HFF-Myc (cell line): ENCODE results near the gene MYO3B.

Experiments used
- DNase-seq: peaks from one replicate; pipeline ENCODE4 v3.0.0-alpha.2; 2011; ENCODE audit warnings: low read depth; ENCODE audit errors: extremely low read depth
- H3K4me3 ChIP-seq: replicated peaks from 2 replicates; pipeline ENCODE4 v1.5.1; 2011; ENCODE audit warnings: low read depth, mild to moderate bottlenecking, control low read depth, low read length
- TF ChIP-seq, protein P1 (sequence below): IDR thresholded peaks from 2 replicates; pipeline ENCODE4 v1.5.1; 2012; ENCODE audit warnings: mild to moderate bottlenecking, low read depth, low read length, control low read depth; ENCODE audit errors: missing control alignments

The MYO3B gene

DNA sequence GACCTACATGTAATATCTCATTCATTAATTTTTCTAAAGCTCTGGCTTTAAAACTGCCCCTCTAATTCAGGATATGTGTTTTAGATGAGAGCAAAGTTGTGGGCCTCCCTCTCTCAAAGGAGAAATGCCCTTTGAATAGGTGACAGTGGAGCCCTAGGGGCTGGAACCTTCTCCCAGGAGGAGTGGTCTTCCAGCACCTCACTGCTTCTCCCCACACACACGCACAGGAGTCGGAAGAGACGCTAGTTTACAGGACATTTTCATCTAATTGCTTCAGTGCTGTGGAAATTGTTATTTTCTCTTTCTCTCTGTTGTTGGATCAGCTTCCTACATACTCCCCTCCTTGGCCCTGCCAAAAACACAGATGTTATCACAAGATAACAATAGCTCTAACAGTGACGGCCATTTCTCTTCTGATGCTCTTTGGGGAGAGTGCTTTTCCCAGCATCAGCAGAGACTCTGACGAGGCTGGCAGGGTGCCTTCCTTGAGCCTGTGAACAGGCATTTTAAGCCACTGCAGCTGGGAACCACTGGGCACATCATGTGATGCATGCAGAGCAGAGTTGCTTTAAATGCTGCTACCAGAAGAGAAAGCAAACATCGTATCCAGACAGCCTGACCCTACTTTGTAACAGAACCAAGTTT lies 327.8 kb downstream of the MYO3B start:
- no peak overlapping the region for H3K4me3 ChIP-seq
- no peak for DNase-seq

DNA sequence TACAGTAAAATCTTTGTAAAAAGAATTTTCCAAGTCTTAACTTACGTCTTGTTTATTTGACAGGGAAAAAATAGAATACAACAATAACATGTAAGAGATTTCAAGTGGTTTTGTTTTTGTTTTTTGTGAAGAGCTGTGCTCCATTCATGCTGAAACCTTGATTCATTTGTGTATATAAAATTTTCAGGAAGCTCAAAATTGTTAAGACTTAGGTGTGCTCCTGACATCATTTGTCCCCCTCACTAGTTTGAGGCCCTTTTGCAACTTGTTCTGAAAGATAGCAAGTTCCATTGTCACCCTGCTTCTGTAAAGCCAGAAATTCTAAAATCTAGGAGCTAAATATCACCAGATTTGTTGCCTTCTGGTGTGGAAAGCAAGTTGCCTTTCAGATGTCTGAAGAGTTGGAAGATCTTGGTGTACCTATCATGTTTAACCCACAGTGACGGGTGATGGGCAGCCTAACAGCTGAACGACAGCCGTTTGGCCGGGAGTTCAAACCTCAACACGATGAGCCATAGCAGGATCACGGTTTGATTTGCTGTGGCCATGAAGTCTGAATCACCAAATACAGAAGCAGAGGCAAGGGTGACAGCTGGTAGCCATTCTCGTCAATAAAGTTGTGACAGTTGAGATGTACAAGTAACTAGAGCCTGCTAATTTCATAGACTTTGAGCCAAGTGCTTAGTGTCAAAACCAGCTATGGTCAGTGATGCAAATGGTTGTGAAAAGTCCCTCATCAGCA lies 331.7 kb downstream of the MYO3B start:
- DNase-seq, result no peak
- TF ChIP-seq, protein P1, sequence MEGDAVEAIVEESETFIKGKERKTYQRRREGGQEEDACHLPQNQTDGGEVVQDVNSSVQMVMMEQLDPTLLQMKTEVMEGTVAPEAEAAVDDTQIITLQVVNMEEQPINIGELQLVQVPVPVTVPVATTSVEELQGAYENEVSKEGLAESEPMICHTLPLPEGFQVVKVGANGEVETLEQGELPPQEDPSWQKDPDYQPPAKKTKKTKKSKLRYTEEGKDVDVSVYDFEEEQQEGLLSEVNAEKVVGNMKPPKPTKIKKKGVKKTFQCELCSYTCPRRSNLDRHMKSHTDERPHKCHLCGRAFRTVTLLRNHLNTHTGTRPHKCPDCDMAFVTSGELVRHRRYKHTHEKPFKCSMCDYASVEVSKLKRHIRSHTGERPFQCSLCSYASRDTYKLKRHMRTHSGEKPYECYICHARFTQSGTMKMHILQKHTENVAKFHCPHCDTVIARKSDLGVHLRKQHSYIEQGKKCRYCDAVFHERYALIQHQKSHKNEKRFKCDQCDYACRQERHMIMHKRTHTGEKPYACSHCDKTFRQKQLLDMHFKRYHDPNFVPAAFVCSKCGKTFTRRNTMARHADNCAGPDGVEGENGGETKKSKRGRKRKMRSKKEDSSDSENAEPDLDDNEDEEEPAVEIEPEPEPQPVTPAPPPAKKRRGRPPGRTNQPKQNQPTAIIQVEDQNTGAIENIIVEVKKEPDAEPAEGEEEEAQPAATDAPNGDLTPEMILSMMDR, result no peak
- H3K4me3 ChIP-seq, result no peak overlapping the region

More for the DNA sequence above, 327.8 kb downstream of the MYO3B start:
- TF ChIP-seq, protein P1, result no peak

DNA sequence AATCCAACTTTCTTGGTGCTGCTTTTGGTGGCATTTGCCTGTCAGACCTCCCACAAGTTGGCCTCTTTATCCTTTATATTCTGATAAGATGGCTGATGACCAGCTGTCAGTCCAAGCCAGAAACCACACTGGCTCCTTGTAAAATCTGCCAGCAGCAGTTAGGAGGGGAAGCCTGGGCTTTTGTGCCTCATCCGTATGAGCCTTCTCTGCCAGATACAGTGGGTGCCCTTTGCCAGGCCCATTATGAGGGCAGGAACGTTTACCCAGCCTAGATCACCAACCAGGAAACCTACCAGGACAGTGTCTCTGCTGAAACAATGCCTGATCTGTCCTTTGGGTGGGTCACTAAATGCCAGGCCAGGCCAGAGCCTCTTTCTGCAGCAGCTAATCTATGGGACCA lies 334.3 kb downstream of the MYO3B start:
- DNase-seq, result no peak
- no peak overlapping the region for H3K4me3 ChIP-seq
- TF ChIP-seq, protein P1, result no peak

DNA sequence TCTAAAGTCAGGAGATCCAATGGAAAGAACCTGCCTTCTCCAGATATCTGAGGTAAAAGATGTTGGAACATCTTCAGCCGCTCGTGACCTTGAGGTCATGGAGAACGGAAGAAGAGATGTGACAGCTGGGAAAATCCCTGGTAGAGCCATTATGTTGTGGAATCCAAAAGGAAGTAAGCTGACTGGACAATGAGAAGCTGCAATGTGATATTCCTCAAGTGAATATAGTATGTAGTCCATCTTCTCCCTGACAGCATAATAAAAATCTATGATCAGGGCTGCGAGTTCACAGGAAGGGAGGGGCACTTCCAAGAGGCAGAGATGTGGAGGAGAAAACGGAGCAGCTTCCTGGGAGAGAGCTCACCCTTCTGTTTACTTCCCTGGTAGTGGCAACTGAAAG lies 336.2 kb downstream of the MYO3B start:
- TF ChIP-seq, protein P1, result no peak
- DNase-seq, result no peak
- H3K4me3 ChIP-seq, result no peak overlapping the region

DNA sequence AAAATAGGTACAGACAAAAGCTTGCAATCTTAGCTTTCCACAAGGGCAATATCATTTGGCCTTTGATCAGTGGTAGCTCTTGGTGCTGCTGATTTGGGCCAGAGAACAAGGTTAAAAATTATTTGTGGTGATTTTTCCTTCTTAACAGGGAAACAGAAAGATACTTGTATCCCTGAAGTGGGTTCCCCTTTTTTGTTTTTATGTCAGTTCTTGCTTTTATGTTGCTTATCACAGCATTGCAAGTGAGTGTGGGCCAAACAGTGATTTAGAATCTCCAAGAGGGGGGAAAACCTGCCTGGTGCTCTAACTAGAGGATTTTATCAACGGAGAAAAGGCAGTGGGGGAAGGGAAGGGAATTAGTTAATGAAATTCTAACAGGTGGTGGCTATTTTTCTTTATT lies 339.6 kb downstream of the MYO3B start:
- no peak for DNase-seq
- TF ChIP-seq, protein P1, result no peak
- no peak overlapping the region for H3K4me3 ChIP-seq

DNA sequence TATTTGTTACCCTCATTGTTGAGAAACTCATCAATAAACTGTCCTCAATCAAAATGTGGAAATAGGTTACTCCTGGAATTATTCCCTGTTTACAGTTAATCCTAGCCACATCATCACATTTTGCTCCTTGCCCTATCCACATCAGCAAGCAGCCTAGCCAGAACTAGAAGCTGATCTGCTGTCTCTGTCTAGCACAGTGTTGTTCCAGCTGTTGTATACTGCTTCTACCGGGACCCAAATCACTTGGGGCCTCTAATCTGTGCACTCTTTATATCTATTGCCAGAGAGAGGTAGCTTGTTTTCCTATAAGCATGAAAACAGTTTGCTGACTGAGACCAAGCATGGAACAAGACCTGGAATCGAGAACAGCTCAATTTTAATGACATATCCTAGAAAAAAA lies 341.0 kb downstream of the MYO3B start:
- H3K4me3 ChIP-seq, result no peak overlapping the region
- TF ChIP-seq, protein P1, result no peak
- DNase-seq, result no peak
